Activated CD4-positive, alpha-beta T cell treated with anti-CD3 and anti-CD28 coated beads, Interleukin-2, amount 50 U/mL, for 48 hours (primary cell): ENCODE data around the gene CCNY.
"Not testable (repeated sequence)": the region's sequence is repeated elsewhere in the genome, so short reads cannot be mapped to it uniquely, and the experiment has no call there.

ENCODE experiments used
- DNase-seq, 2 experiments: peaks; one replicate each; pipeline ENCODE4 v3.0.0-alpha.2; 2020

Gene CCNY

DNA sequence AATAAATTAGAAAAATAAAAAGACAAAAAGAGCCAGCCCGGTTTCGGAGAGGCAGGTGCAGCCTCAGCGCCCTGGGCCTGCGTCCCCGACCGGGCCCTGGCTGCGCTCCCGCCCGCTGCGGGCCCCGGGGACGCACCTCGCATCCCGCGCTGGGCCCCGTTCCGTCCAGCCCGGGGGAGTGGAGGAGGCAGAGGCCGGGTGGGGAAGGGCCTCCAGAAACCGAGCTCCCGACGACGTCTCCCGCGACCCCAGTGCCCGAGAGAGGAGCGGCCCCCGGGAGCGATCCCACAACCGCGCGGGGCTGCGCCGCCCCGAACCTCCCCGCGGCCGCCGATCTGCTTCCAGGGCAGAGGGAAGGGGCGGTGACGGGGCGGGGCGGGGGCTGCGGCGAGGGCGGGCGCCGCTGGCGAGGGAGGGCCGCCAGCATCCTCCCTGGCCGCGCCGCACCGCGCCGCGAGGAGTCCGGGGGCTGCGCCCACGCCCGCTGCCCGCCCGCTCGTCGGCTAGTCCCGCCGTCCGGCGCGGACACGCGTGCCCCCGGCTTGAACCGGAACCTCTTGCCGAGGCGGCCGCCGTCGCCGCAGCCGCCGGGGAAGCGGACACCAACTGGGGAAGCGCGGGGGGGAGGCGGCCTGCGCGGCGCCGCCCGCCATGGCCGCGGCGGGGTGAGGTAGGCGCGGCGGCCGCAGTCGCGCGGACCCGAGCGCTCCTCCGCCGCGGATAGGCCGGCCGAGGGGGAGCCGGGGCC is at the start of gene CCNY:
Gene CCNY (plus strand): TSS at position 426 of the 748 bp plus-strand sequence. CDS start 545 bp downstream, outside the sequence.
- DNase-seq: peak; percentile 82

DNA sequence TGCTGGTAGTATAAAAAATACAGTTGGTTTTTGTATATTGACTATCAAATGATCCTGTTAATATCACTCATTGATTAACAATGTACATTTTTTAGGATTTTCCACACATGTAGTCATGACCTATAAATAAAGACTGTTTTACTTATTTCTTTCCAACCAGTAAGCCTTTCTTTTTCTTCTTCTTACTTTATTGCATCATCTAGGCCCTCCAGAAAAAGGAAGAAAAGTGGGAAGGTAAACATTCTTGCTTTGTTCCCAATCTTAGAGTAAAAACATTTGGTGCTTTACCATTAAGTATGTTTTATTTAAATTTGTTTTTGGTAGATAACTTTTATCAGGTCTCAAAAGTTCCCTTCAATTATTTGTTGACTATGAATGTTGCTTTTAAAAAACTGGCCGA is 47.1 kb upstream of the CCNY start:
- DNase-seq: no peak

DNA sequence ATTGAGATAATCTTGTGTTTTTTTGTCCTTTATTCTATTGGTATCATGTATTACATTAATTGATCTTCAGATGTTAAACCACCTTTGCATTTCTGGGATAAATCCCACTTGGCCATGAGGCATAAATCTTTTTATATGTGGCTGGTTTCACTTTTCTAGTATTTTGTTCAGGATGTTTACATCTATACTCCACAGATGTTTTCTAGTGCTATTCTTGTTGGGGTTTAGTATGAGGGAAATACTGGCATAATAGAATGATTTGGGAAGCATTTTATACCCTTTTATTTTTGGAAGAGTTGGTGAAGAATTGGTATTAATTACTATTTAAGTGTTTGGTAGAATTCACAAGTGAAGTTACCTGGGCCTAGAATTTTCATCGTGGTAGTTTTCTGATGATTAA is 41.8 kb upstream of the CCNY start:
- DNase-seq: no peak

DNA sequence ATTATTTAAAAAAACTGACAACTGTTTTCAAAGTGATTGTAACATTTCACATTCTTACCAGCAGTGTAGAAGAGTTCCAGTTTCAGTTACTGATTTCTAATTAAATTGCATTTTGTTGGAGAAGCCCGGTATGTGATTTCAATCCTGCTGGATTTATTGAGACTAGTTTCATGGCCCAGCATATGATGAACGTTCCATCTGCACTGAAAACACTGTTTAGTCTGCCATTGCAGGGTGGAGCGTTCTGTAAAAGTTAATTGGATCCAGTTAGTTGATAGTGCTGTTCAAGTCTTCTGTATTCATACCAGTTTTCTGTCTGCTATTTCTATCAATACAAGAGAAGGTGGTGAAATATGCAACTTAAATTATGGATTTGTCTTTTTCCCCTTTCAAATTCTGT is 37.3 kb upstream of the CCNY start:
- no peak for DNase-seq

DNA sequence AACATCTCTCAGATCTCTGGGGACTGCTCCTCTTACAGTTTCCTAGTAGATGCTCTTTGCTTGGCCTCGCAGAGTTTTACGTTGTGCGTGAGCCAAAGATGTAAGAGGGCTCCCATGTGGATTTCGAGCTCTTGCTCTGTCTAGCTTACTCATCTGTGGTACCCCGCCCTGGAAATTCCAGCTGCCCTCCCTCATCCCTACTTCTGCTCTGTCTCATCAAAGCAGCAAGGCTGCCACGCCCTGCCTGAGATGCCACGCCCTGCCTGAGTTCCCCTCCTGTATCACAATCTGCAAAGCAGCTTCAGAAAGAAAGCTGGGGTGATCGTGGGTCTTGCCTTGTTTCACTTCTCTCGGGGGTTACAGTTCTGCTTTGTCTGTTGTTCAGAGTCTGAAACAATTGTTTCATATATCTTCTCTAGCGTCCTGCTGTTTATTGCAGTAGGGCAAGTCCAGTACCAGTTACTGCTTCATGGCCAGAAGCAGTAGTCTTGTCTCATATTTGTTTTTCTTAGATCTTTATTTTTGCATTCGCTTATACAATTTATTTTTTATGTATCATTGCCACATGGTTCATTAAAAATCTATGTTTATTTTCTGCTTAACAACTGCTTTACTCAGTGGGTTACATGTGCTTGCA is 36.1 kb upstream of the CCNY start:
- no peak for DNase-seq

DNA sequence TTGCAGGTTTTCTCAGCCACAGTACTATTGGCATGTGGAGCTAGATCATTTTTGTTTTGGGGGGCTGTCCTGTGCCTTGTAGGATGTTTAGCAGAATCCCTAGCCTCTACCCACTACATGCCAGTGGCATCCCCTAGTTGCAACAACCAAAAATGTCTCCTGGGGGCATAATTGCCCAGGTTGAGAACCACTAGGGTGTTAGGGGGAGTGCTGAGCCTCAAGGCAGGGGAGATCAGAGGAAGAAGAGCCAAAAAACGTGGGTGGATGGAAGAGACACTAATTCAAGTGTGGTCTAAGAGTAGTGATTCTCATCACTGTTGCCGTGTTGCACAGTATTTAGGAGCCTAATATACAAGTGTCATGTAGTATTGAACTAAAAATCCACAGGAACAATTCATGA is 31.7 kb upstream of the CCNY start:
- DNase-seq: no peak

DNA sequence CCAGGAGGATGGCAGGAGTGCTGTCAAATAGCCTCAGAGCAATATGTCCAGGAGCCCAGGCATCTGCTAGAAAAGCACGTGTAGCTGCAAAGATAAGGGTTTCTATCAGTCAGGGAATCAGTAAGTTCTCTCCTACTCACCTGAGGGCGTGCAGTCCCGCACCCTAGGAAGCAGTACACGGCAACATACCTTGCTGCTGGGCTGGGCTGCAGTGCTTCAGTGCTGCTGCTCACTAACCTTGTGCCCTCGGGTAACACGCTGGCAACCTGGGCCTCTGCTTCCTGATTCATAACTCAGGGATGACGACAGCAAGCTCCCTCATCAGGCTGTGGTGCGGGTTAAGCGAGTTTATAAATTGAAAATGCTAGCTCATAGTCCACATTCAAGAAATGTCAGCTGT is 29.5 kb upstream of the CCNY start:
- no peak for DNase-seq

DNA sequence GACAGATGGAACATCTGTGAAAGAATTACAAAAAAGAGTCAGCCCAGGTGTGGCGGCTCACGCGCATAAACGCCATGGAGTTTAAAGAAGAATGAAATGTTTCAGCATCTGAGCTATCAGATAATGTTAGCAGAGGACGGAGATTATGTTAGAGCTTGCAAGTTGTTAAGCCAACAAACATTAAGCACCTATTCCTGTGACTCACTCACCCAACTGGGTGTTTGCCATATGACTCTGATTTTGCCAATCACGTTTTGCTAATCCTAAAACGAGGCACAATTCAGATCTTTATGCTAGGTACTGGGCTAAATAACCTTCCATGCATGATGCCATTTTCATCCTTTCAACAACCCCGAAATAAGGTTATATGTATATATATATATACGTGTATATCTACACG is 29.0 kb upstream of the CCNY start:
- DNase-seq: no peak

DNA sequence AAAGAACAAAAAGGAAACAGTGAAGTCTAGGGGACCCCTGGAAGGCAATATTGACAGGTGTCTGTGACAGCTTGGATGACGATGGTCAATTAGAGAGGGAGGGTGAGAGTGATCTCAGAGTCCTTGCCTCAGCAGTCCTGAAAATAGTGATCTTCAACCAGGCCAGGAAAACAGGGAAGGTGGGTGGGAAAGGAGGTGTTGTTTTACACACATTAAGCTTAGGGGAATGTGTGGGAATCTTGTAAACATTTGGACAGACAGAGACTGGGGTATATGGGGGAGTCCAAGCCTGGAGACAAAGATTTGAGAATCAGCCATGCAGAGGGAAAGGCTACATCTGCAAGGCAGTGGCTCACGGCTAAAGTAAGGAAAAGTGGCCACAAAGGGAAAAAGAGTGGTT is 27.5 kb upstream of the CCNY start:
- DNase-seq: no peak

DNA sequence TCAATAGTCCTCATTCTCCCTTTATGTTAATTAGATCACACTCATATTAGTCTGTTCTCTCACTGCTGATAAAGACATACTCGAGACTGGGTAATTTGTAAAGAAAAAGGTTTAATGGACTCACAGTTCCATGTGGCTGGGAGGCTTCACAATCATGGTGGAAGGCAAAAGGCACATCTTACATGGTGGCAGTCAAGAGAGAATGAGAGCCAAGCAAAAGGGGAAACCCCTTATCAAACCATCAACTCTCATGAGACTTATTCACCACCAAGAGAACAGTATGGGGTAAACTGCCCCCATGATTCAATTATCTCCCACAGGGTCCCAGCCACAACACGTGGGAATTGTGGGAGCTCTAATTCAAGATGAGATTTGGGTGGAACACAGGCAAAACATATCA is 22.2 kb upstream of the CCNY start:
- not testable (repeated sequence) for DNase-seq

DNA sequence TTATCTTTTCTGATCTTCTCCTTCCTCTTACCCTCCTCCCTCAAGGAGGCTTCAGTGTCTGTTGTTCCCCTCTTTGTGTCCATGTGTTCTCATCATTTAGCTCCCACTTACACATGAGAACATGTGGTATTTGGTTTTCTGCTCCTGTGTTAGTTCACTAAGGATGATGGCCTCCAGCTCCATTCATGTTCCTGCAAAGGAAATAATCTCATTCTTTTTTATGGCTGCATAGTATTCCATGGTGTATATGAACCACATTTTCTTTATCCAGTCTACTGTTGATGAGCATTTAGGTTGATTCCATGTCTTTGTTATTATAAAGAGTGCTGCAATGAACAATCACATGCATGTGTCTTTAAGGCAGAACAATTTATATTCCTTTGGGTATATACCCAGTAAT is 21.1 kb upstream of the CCNY start:
- DNase-seq: not testable (repeated sequence)

DNA sequence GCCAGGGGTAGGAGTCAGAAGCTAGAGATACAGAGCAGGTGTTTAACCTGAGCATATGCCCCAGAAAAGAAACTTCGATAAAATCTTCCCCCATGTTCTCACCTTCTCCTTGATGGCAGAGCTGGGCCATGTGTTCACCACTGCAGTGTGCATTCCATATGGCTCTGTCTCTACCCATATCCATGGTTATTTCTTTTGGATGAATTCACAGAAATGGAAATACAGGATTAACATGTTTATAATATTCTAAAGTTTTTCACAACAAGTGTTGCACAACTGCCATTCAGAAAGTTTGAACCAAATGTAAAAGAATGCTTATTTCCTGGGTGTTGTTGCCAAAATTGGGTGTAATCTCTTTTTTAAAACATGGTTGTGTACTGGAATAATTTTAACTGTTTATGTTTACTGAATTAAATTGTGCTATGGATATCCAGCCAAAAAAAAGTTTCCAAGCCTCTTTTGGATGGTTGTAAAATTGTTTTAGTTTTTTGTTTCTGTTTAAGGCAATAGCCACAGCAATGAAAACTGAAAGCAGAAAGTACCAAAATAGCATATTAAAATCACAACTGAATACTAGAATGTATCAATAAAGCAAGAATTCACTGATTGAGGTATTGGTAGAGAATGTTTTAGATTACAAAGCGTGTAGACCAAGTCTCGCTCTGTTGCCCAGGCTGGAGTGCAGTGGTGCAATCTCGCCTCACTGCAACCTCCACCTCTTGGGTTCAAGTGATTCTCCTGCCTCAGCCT is 19.9 kb upstream of the CCNY start:
- no peak for DNase-seq

DNA sequence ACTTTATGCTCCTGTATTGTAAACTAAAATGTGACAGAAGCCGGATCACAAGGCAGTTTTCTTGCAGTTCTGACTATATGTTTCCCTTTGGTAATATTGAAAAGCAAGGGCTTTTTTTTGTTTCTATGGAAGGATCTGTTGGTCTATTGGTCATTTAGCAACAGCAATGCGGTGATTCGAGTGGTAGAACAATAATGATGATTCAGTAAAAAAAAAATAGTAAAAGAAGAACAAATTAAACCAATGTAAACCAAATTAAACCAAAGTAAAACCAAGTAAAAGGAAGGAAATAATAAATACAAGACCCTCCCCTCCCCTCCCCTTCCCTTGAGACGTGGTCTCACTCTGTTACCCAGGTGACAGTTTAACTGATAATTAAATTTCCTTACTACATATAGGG is 17.8 kb upstream of the CCNY start:
- no peak for DNase-seq

DNA sequence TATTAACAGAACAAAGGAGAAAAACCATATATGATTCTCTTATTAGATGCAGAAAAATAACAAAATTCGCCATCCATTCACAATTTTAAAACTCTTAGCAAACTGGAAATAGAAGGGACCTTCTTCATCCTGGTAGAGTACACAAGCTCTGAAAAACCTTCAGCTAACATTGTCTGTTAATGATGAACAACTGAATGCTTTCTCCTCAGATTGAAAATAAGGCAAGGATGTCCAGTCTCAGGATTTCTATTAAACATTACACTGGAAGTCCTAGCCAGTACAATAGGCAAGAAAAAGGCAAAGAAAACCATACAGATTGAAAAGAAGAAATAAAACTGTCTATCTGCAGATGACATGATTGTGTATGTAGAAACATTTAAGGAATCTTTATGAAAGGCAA is 16.0 kb upstream of the CCNY start:
- DNase-seq: no peak

DNA sequence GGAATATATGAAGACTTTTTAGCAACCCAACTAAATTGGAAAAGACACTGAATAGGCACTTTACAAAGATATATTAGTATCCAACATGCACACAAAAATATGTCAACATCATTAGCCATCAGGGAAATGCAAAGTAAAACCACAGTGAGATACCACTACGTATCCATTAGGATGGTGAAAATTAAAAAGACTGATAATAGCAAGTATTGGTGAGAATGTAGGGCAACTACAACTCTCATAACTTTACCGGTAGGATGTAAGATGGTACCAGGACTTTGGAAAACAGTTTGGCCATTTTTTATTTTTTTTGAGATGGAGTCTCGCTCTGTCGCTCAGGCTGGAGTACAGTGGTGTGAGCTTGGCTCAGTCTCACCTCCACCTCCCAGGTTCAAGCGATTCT is 13.7 kb upstream of the CCNY start:
- DNase-seq: no peak

DNA sequence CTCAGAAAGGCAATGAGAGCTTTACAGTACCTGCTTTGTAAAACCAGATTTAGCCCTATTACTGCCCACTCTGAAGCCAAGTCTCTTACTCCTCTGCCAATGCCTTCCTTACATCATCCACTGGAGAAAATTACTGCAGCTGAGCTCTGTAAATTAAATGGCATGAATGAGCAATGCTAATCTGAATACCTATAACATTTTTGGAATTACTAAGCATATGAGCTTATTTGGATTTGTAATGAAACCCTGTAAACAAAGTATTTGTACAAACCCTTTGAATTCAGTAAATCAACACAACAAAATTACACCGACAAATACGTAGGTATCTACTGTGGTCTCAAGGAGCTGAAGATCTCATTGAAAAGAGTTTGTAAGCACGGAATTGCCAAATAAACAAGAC is 12.1 kb upstream of the CCNY start:
- DNase-seq: no peak

DNA sequence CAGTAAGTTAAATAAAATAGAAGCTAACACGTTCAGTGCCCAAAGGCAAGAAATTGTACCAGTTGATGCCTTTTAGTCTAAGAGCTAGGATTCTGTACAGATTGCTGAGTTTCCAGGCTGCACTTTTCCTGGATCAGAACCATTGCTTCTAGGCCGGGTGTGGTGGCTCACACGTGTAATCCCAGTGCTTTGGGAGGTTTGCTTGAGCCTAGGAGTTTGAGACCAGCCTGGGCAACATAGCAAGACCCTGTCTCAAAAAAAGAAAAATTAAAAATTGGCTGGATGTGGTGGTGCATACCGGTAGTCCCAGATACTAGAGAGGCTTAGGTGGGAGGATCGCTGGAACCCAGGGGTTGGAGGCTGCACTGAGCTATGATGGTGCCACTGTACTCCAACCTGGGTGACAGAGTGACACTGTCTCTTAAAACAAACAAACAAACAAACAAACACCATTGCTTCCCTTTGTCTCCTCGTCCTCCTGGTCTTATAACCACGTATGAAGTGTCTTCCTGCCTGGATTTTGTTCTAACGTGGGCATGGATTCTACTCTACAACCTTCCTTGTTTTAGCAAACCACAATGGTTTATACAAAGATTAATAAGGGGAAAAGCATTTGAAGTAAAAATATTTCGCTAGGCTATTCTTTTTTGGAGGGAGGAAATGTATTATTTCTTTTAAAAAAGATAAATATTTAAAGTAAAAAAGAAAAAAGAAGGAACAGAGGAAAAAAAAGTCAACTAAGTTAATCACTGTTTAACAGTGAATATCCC is 9.7 kb upstream of the CCNY start:
- no peak for DNase-seq

DNA sequence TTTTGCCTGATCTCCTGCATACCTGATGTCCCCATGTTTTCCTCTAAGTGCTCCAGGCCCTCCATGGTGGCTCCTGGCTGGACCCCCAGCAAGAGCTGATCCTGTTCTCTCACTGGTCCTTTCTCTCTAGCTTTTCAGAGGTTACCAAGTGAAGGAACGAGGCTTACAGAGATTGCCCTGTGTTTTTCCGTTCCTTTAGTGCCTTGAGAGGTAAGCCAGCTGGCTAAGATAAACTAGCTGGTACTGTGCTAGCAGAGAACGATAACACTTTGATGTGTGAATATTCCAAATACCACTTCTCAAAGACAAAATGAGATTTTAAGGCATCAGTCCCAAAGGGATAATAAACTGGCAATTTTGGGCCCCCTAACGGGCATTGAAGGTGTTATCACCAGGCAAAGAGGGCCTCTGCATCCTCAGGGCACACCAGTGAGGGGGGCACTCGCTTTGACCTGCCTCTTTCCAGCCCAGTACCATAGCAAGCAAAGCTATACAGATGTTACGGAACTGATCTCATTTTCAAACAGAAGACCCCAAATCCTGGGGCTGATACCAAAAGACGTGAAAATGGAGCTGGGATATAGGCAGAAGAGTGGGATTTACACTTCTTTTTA is 8.4 kb upstream of the CCNY start:
- no peak for DNase-seq

DNA sequence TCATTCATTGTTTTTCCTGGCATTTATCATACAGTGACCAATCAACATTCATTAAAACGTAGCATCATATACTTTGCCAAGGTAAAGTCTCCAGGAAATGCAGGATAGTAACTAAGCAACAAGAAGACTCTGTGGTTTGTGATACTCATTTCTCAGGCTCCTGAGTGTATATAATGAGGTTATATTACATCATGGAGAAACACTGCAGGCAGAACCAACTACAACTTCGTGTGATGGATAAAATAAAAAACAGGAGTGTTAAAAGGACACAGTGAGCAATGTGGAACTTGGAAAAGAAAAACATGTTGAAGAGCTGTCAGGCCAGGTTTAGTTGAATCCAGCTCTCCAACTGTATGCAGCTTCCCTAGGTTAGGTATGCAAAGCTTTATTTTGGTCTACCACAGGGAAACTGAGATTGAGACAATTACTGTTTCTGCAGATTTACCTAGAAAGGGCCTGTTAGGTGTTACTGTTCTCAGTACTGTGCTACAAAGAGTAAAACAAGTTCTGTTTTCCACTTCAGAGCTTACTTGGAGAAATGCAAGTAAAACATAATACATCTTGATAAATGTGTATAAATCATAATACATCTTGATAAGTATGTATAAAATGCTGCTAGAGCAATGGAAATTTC is 7.8 kb upstream of the CCNY start:
- DNase-seq: no peak

DNA sequence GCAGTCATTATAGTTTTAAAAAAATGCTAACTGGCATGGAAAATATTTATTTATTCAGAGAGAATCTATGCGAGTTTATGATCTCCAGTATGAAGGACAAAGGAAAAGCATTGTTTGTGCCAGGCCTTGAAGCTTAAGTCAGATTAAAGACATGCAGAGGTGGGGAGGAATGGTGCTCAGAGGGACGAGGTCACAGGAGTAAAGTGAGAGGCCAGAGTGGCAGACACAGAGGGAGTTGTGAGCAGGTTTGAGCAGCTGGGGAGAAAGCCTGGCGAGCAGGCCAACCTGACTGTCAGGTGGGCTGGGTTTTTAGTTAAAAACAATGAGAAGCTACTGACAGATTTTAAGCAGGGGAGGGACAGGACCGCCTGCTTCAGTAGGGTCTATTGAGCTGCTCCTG is 6.8 kb upstream of the CCNY start:
- no peak for DNase-seq

DNA sequence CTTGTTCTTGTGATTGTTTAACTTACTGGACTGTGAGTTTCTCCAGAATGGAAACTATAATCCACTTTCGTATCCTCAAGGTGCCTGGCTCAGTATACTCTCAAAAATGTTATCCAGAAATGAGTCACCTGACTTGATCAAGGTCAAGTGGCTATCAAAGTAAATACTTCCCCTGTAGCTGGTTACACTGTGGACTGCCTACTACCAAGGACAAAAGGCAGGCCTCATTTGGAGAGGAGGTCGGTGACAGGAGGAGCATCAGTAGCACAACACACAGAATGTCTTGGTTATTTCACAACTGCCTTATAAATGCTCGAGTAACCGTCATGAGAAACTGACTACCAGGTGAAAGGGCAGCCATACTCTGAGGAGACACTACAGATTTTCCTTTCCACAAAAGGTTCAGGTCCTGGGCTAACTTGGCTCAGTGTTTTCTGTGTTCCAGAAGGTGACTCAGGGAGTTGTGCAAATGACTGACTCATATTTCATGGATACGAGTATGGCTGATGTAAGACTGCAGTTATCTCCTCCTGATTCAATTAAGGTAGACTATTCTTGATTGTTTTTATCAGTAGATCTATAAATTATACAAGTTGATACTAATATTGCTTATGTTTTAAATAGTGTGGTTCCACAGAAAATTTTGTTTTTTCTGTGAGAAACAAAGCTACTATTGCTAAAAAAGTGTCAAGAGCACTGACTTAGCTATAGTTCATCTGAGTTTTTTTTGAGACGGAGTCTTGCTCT is 4.2 kb upstream of the CCNY start:
- no peak for DNase-seq

DNA sequence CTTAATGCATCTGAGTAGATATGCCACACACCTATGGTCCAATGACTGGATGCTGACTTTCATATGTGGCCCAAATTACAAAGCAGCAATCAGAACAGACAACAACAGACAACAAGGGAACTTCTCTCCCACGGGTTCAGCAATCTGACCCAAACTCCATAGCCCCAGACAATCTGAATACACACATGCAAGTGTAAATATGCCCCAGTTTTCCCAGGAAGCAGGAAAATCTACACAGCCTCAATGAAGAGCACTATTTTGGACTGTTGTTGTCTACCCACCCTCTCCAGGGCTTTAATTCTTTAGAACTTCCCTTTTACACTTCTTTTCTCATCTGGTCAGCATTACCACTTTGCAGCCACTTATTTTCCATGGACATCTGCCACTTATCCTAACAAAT is 2.0 kb upstream of the CCNY start:
- no peak for DNase-seq
